Measurements from ENCODE around the gene PSKH1.
"Not testable (repeated sequence)": the region's sequence is repeated elsewhere in the genome, so short reads cannot be mapped to it uniquely, and the experiment has no call there.

The PSKH1 gene

GRCh38 chr16:67936880-67937605, 44.0 kb downstream of the PSKH1 start:
- TF ChIP-seq EZH2phosphoT487 (IDR thresholded peaks at IDR 0.05; ENCODE audit: borderline replicate concordance), result no peak
- TF ChIP-seq CTCF (conservative IDR thresholded peaks at IDR 0.05; ENCODE audit: low read length), result no peak
- Histone ChIP-seq H3K9me3 (ENCODE audit: insufficient read depth, low read depth, low read length) (no peaks in the 10 kb centered on the region), H3K27me3 (ENCODE audit: insufficient read depth, low read length, poor library complexity, severe bottlenecking) (no peaks in the 10 kb centered on the region), H3K4me2 (ENCODE audit: low read depth, low read length, poor library complexity, severe bottlenecking) (peak overlapping the region; percentile 84), H3K4me3 (ENCODE audit: low read length, poor library complexity, severe bottlenecking) (peak overlapping the region; percentile 80), H3F3A (ENCODE audit: low read depth) (no peaks in the 10 kb centered on the region; the same call in 1 of the 2 replicates), H3K9me2 (replicated peaks; ENCODE audit: low read depth, low read length) (no peaks in the 10 kb centered on the region), H3K4me1 (ENCODE audit: insufficient read depth, low read length, poor library complexity, severe bottlenecking) (peaks cover 24% of the 10 kb centered on the region), H3K36me3 (ENCODE audit: insufficient read depth, low read length) (no peaks in the 10 kb centered on the region; the same call in 1 of the 2 replicates), H3K79me2 (ENCODE audit: insufficient read depth, low read length) (peaks cover 30% of the 10 kb centered on the region), H4K20me1 (ENCODE audit: insufficient read depth, low read length, poor library complexity, severe bottlenecking) (peaks cover 7% of the 10 kb centered on the region), H3K9ac (ENCODE audit: low read depth, low read length, poor library complexity, severe bottlenecking) (peak overlapping the region; percentile 96), H2AFZ (ENCODE audit: low read length) (peak overlapping the region; percentile 65)

- H2AFZ ChIP-seq (ENCODE audit: low read length); H4K20me1 ChIP-seq (ENCODE audit: insufficient read depth, low read length, poor library complexity, severe bottlenecking); H3K9me2 ChIP-seq (replicated peaks; ENCODE audit: low read depth, low read length); H3K9me3 ChIP-seq (ENCODE audit: insufficient read depth, low read depth, low read length); H3K36me3 ChIP-seq (ENCODE audit: insufficient read depth, low read length); H3K27me3 ChIP-seq (ENCODE audit: insufficient read depth, low read length, poor library complexity, severe bottlenecking); H3F3A ChIP-seq (ENCODE audit: low read depth): not testable (repeated sequence)
- Histone ChIP-seq H3K4me3 (ENCODE audit: low read length, poor library complexity, severe bottlenecking) (peak overlapping the region; percentile 80), H3K4me1 (ENCODE audit: insufficient read depth, low read length, poor library complexity, severe bottlenecking) (peaks cover 24% of the 10 kb centered on the region), H3K9ac (ENCODE audit: low read depth, low read length, poor library complexity, severe bottlenecking) (peak overlapping the region; percentile 96), H3K4me2 (ENCODE audit: low read depth, low read length, poor library complexity, severe bottlenecking) (peak overlapping the region; percentile 84), H3K79me2 (ENCODE audit: insufficient read depth, low read length) (peaks cover 30% of the 10 kb centered on the region)
These were observed 44.7 kb downstream of the PSKH1 start for GRCh38 chr16:67937713-67938112.

- no peak overlapping the region for H3K4me3 ChIP-seq (ENCODE audit: low read length, poor library complexity, severe bottlenecking)
- peaks cover 24% of the 10 kb centered on the region for H3K4me1 ChIP-seq (ENCODE audit: insufficient read depth, low read length, poor library complexity, severe bottlenecking)
- H3K9me3 ChIP-seq (ENCODE audit: insufficient read depth, low read depth, low read length), result no peaks in the 10 kb centered on the region
- H4K20me1 ChIP-seq (ENCODE audit: insufficient read depth, low read length, poor library complexity, severe bottlenecking), result peaks cover 7% of the 10 kb centered on the region
- no peaks in the 10 kb centered on the region for H3K36me3 ChIP-seq (ENCODE audit: insufficient read depth, low read length)
- H2AFZ ChIP-seq (ENCODE audit: low read length), result no peak overlapping the region
- H3K27me3 ChIP-seq (ENCODE audit: insufficient read depth, low read length, poor library complexity, severe bottlenecking), result no peaks in the 10 kb centered on the region
- H3K4me2 ChIP-seq (ENCODE audit: low read depth, low read length, poor library complexity, severe bottlenecking), result no peak overlapping the region
- no peaks in the 10 kb centered on the region; the same call in 1 of the 2 replicates for H3F3A ChIP-seq (ENCODE audit: low read depth)
- no peak for TF ChIP-seq CTCF (conservative IDR thresholded peaks at IDR 0.05; ENCODE audit: low read length)
- TF ChIP-seq EZH2phosphoT487 (IDR thresholded peaks at IDR 0.05; ENCODE audit: borderline replicate concordance), result no peak
- H3K9me2 ChIP-seq (replicated peaks; ENCODE audit: low read depth, low read length), result no peaks in the 10 kb centered on the region
- no peak overlapping the region for H3K9ac ChIP-seq (ENCODE audit: low read depth, low read length, poor library complexity, severe bottlenecking)
- peaks cover 30% of the 10 kb centered on the region for H3K79me2 ChIP-seq (ENCODE audit: insufficient read depth, low read length)
These were observed 46.7 kb downstream of the PSKH1 start for GRCh38 chr16:67939507-67940445.

All from Loucy (cell line).